NCI-H146 treated with DMSO at 0.1 percent for 48 hours (cell line): ENCODE measurements around the gene STK17B.
"Not testable (repeated sequence)": the region's sequence is repeated elsewhere in the genome, so short reads cannot be mapped to it uniquely, and the experiment has no call there.

ENCODE experiments used
- DNase-seq: peaks from one replicate; lab custom pipeline; 2025; ENCODE audit not compliant: unreplicated experiment; lab: John Stamatoyannopoulos, UW

STK17B gene

GRCh38 chr2:196171248-196171871, at the start of gene STK17B:
STK17B (minus strand) TSS chr2:196171578; CDS start chr2:196163383, 8,195 bp downstream.
- peak; percentile 74 for DNase-seq

GRCh38 chr2:196220671-196221070, 49.3 kb upstream of the STK17B start:
- DNase-seq: no peak

GRCh38 chr2:196219671-196220070, 48.3 kb upstream of the STK17B start:
- no peak for DNase-seq

- DNase-seq: no peak
These were observed 46.7 kb upstream of the STK17B start for GRCh38 chr2:196218106-196218505.

- DNase-seq: no peak
These were observed 45.7 kb upstream of the STK17B start for GRCh38 chr2:196217116-196217515.

GRCh38 chr2:196215376-196215775, 44.0 kb upstream of the STK17B start:
- no peak for DNase-seq

- no peak for DNase-seq
These were observed 42.8 kb upstream of the STK17B start for GRCh38 chr2:196214156-196214555.

- no peak for DNase-seq
These were observed 42.0 kb upstream of the STK17B start for GRCh38 chr2:196213252-196213980.

GRCh38 chr2:196208915-196209314, 37.5 kb upstream of the STK17B start:
- no peak for DNase-seq

GRCh38 chr2:196206804-196207203, 35.4 kb upstream of the STK17B start:
- no peak for DNase-seq

GRCh38 chr2:196205881-196206435, 34.6 kb upstream of the STK17B start:
- no peak for DNase-seq

- DNase-seq: no peak
These were observed 33.8 kb upstream of the STK17B start for GRCh38 chr2:196205011-196205766.

- no peak for DNase-seq
These were observed 30.0 kb upstream of the STK17B start for GRCh38 chr2:196201229-196202009.

GRCh38 chr2:196200557-196200956, 29.2 kb upstream of the STK17B start:
- DNase-seq: no peak

- no peak for DNase-seq
These were observed 24.4 kb upstream of the STK17B start for GRCh38 chr2:196195758-196196157.

- DNase-seq: no peak
These were observed 23.9 kb upstream of the STK17B start for GRCh38 chr2:196195302-196195701.

GRCh38 chr2:196191541-196191940, 20.2 kb upstream of the STK17B start:
- DNase-seq: no peak

GRCh38 chr2:196187898-196188458, 16.6 kb upstream of the STK17B start:
- no peak for DNase-seq

GRCh38 chr2:196187175-196187700, 15.9 kb upstream of the STK17B start:
- DNase-seq: not testable (repeated sequence)

GRCh38 chr2:196186266-196186980, 15.0 kb upstream of the STK17B start:
- DNase-seq: no peak
